Caki2 (cell line): ENCODE results near the gene SLC44A1. TPM values are rescaled to one million over a fixed set of nuclear protein-coding genes. Genes with fewer than 3 reads are reported as not detected.
A peak's percentile ranks its signal among the peaks of the same experiment; 100 is the strongest.

Experiments
- DNase-seq: peaks from one replicate; pipeline ENCODE4 v3.0.0-alpha.2; 2015; ENCODE audit warnings: low read depth
- in situ Hi-C: cut with HindIII; loops from 2 replicates; pipeline ENCODE4 v1.10.0; 2016; ENCODE audit warnings: low sequenced_read_pairs, low pct_unique_long_range_greater_than_20kb, mixed read lengths
- total RNA-seq: library from RNA; depleted of rRNA; stranded (reverse); fragments of >200 nt; shearing (Covaris generic); gene quantifications from 2 replicates; pipeline ENCODE4 v1.2.3, GENCODE V29; 2014; ENCODE audit warnings: low replicate concordance

SLC44A1 gene
- total RNA-seq, 1 experiment from 2014 or later, result 35.6 TPM

GRCh38 chr9:105316703-105317102, 72.3 kb downstream of the SLC44A1 start:
- DNase-seq, result no peak
- in situ Hi-C loops, result no loop called here

GRCh38 chr9:105318729-105319191, 74.3 kb downstream of the SLC44A1 start:
- DNase-seq, result peak; percentile 48
- in situ Hi-C loops, result no loop called here

- DNase-seq, result no peak
- in situ Hi-C loops, result no loop called here
Measured at GRCh38 chr9:105319202-105319813, 74.9 kb downstream of the SLC44A1 start.

- in situ Hi-C loops, result no loop called here
- DNase-seq, result no peak
Measured at GRCh38 chr9:105320568-105320967, 76.1 kb downstream of the SLC44A1 start.

GRCh38 chr9:105328296-105328695, 83.8 kb downstream of the SLC44A1 start:
- in situ Hi-C loops, result no loop called here
- DNase-seq, result no peak

- in situ Hi-C loops, result no loop called here
- no peak for DNase-seq
Measured at GRCh38 chr9:105328872-105329718, 84.6 kb downstream of the SLC44A1 start.

- DNase-seq, result no peak
- in situ Hi-C loops, result no loop called here
Measured at GRCh38 chr9:105329719-105330062, 85.2 kb downstream of the SLC44A1 start.

GRCh38 chr9:105330201-105330600, 85.8 kb downstream of the SLC44A1 start:
- no peak for DNase-seq
- in situ Hi-C loops, result no loop called here

- no peak for DNase-seq
- in situ Hi-C loops, result no loop called here
Measured at GRCh38 chr9:105330755-105331154, 86.3 kb downstream of the SLC44A1 start.

- in situ Hi-C loops, result no loop called here
- no peak for DNase-seq
Measured at GRCh38 chr9:105331160-105331559, 86.7 kb downstream of the SLC44A1 start.

GRCh38 chr9:105331755-105332154, 87.3 kb downstream of the SLC44A1 start:
- in situ Hi-C loops, result no loop called here
- DNase-seq, result no peak

- in situ Hi-C loops, result no loop called here
- DNase-seq, result no peak
Measured at GRCh38 chr9:105332471-105332870, 88.0 kb downstream of the SLC44A1 start.

- DNase-seq, result no peak
- in situ Hi-C loops, result no loop called here
Measured at GRCh38 chr9:105333076-105333475, 88.6 kb downstream of the SLC44A1 start.

GRCh38 chr9:105333811-105334210, 89.4 kb downstream of the SLC44A1 start:
- in situ Hi-C loops, result no loop called here
- no peak for DNase-seq

- in situ Hi-C loops, result no loop called here
- no peak for DNase-seq
Measured at GRCh38 chr9:105338308-105338707, 93.9 kb downstream of the SLC44A1 start.

- no peak for DNase-seq
- in situ Hi-C loops, result no loop called here
Measured at GRCh38 chr9:105339849-105340248, 95.4 kb downstream of the SLC44A1 start.

- in situ Hi-C loops, result no loop called here
- DNase-seq, result no peak
Measured at GRCh38 chr9:105341434-105342146, 97.1 kb downstream of the SLC44A1 start.

- no peak for DNase-seq
- in situ Hi-C loops, result no loop called here
Measured at GRCh38 chr9:105342147-105342505, 97.7 kb downstream of the SLC44A1 start.

GRCh38 chr9:105344283-105344682, 99.8 kb downstream of the SLC44A1 start:
- no peak for DNase-seq
- in situ Hi-C loops, result no loop called here
